Fibroblast of the aortic adventitia (primary cell): ENCODE measurements around the gene LARGE2. TPM values are rescaled to one million over a fixed set of nuclear protein-coding genes. Genes with fewer than 3 reads are reported as not detected.
A peak's percentile ranks its signal among the peaks of the same experiment; 100 is the strongest.

Experiments used
- DNase-seq: peaks from one replicate; pipeline ENCODE4 v3.0.0-alpha.2; 2010; ENCODE audit warnings: low read depth
- H3K4me3 ChIP-seq: 2 replicates; pipeline ENCODE4 v1.5.1; 2011; ENCODE audit warnings: low read depth, mild to moderate bottlenecking, control low read depth, low read length, moderate library complexity
- total RNA-seq: library from RNA; depleted of rRNA; stranded (reverse); fragments of >200 nt; gene quantifications from 2 replicates; pipeline ENCODE4 v1.2.3, GENCODE V29; 2012; ENCODE audit warnings: low replicate concordance
- TF ChIP-seq, protein P1 (sequence below): IDR thresholded peaks from 2 replicates; pipeline ENCODE4 v1.5.1; 2011; ENCODE audit warnings: mild to moderate bottlenecking, low read length, control low read depth, inconsistent platforms; ENCODE audit not compliant: insufficient read depth

LARGE2 gene
- total RNA-seq, 1 donor, result not detected

DNA sequence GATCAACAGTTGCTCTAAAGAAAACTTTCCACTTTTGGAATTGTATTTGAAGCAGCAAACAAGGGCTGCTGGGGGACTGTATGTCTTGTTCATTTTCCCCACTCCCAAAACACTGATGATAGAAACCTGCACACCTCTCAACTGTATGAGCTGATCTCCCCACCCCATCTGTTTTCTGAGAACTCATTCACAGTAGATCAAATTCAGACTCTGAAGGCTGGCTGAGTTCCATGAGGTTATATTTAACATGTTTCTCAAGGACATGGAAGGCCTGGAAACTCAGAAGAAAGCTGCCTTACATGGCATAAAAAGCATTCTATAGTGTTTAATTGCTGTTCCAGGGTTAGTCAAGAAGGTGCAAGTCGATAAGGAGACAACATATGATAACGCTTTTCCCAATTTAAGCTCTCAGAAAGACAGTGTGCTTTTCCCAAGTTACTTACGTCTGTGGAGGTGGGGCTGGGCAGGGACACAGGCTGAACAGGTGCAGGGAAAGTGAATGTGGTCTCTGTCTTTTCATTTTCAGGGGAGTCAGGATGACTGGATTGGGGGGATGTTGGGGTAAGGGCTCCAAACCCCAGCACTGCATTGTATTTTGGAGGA, 23.0 kb downstream of the LARGE2 start:
- TF ChIP-seq, protein P1, sequence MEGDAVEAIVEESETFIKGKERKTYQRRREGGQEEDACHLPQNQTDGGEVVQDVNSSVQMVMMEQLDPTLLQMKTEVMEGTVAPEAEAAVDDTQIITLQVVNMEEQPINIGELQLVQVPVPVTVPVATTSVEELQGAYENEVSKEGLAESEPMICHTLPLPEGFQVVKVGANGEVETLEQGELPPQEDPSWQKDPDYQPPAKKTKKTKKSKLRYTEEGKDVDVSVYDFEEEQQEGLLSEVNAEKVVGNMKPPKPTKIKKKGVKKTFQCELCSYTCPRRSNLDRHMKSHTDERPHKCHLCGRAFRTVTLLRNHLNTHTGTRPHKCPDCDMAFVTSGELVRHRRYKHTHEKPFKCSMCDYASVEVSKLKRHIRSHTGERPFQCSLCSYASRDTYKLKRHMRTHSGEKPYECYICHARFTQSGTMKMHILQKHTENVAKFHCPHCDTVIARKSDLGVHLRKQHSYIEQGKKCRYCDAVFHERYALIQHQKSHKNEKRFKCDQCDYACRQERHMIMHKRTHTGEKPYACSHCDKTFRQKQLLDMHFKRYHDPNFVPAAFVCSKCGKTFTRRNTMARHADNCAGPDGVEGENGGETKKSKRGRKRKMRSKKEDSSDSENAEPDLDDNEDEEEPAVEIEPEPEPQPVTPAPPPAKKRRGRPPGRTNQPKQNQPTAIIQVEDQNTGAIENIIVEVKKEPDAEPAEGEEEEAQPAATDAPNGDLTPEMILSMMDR, result no peak
- no peak overlapping the region for H3K4me3 ChIP-seq
- DNase-seq, result no peak

DNA sequence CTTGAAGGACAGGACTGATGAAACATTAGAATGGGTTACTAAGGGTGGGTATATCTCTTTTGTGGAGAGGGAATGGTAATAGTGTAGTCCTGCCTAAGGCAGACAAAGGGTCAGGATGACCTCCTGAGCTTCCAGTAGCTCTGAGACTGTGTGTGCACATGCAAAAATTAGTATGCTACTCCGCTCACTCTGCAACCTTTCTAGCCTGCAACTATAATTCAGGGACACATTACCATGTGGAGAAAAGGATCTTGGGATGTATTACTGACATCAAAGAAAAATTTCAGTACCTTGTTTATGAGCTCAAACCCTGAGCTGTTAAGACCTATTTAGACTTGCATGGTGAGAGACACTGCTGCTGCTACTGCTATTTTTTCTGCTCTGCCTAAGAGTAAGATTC, 25.4 kb downstream of the LARGE2 start:
- TF ChIP-seq, protein P1, result no peak
- no peak overlapping the region for H3K4me3 ChIP-seq
- DNase-seq, result no peak

DNA sequence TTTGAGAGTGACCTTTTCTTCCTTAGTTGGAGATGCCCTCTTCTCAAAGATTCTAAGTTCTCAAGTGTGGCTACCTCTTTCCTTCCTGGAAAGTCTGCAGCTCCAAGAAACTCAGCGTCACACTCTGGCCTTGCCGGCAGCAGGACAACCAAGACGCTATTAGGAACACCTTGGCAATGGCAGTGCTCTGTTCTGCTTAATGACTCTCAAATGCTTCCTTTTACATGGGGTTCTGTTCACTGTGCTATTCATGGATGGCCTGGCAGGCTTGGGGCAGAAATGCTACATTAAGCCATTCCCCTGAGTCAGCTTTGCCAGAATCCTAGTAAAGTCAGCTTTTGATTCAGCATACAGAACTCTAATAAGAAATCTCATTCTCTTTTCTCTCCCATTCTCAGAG, 25.9 kb downstream of the LARGE2 start:
- TF ChIP-seq, protein P1, result no peak
- DNase-seq, result no peak
- no peak overlapping the region for H3K4me3 ChIP-seq

DNA sequence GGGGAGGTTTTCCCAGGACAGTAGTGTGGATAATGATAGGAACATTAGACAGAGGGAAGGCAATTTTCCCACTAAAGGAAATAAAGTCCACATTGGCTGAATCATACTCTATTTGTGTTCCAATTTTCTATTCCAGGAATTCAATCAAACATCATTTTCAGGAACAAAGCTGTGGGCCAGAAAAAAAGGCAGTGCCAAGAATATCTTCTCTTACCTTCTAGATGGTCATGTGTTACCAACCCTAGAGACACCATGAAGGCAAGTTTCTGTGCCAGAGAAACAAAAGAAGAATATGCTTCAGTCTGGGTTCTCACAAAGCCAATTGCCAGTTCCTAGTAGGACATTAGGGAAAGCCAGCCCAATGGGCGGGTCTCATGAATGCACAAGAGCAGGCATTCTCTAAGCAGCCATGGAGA, 27.5 kb downstream of the LARGE2 start:
- peak; percentile 76 for DNase-seq
- no peak overlapping the region for H3K4me3 ChIP-seq
- TF ChIP-seq, protein P1, result no peak

DNA sequence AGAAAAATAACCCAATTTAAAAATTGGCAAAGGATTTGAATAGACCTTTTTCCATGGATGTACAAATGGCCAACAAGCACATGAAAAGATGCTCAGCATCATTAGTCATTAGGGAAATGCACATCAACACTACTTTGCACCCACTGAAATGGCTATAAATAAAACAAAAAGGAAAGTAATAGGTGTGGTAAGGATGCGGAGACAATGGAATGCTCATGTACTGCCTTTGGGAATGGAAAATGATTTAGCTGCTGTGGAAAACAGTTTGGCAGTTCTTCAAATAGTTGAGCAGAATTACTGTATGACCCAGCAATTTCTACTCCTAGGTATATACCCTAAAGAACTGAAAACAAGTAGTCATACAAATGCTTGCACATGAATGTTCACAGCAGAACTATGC, 37.4 kb downstream of the LARGE2 start:
- no peak overlapping the region for H3K4me3 ChIP-seq
- DNase-seq, result peak; percentile 65
- TF ChIP-seq, protein P1, result no peak

DNA sequence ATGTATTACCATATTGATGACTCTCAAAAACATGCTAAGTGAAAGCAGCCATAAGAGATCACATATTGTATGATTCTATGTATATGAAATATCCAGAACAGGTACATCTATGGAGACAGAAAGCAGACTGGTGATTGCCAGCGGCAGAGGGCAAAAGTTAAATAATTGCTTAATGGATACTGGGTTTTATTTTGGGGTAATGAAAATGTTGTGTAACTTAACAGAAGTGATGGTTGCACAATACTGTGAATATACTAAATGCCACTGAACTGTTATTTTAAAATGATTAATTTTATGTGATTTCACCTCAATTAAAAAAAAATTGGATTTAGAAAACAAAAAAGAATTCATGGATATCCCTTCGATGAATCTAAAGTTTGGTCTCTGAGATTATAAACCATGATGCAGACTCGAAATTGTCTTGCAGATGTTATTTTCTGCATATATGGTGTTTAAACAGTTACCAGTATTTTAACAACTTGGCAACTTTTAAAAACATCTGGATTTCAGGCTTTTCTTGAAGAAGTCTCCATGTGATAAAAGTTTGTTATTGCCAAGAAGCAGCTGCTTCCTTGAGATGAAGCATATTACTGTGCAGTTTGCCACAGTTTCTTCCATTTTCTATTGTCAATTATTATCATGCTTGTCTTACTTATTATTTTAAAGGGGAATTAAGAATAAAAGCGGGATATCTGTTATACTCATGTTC, 38.1 kb downstream of the LARGE2 start:
- no peak overlapping the region for H3K4me3 ChIP-seq
- TF ChIP-seq, protein P1, result no peak
- peak; percentile 39 for DNase-seq
